ENCODE measurements around the gene TPM1. TPM values are rescaled to one million over a fixed set of nuclear protein-coding genes. Genes with fewer than 3 reads are reported as not detected.

Gene TPM1
- polyA plus RNA-seq, 2 donors, result 135 to 322 TPM

GRCh38 chr15:63000706-63001105 is 41.8 kb upstream of the TPM1 start:
- no peak overlapping the region for H3K4me3 ChIP-seq (ENCODE audit: low read depth in 1 of 2, low read length in 2 of 2)
- H3K27me3 ChIP-seq (ENCODE audit: control insufficient read depth in 1 of 2, insufficient read depth in 2 of 2, low read length in 2 of 2), result no peaks in the 10 kb centered on the region
- 71 to 79% methylated on average over 3 of the region's 3 CpGs for WGBS, 2 donors
- no peak overlapping the region for H3K27ac ChIP-seq (ENCODE audit: low read depth in 2 of 2, low read length in 1 of 2)
- H3K36me3 ChIP-seq (ENCODE audit: control insufficient read depth in 2 of 2, insufficient read depth in 2 of 2, low read length in 1 of 2), result no peaks in the 10 kb centered on the region
- no peaks in the 10 kb centered on the region for H3K9me3 ChIP-seq (ENCODE audit: control insufficient read depth in 2 of 2, insufficient read depth in 1 of 2, low read depth in 1 of 2, low read length in 1 of 2)
- no peaks in the 10 kb centered on the region for H3K4me1 ChIP-seq (ENCODE audit: control insufficient read depth in 2 of 2, insufficient read depth in 2 of 2, low read length in 1 of 2)

- peaks cover 0 to 3% of the 10 kb centered on the region in 2 donors for H3K4me1 ChIP-seq (ENCODE audit: control insufficient read depth in 2 of 2, insufficient read depth in 2 of 2, low read length in 1 of 2)
- no peak overlapping the region for H3K27ac ChIP-seq (ENCODE audit: low read depth in 2 of 2, low read length in 1 of 2)
- H3K36me3 ChIP-seq (ENCODE audit: control insufficient read depth in 2 of 2, insufficient read depth in 2 of 2, low read length in 1 of 2), result no peaks in the 10 kb centered on the region
- no peaks in the 10 kb centered on the region for H3K27me3 ChIP-seq (ENCODE audit: control insufficient read depth in 1 of 2, insufficient read depth in 2 of 2, low read length in 2 of 2)
- peaks cover 0 to 2% of the 10 kb centered on the region in 2 donors for H3K9me3 ChIP-seq (ENCODE audit: control insufficient read depth in 2 of 2, insufficient read depth in 1 of 2, low read depth in 1 of 2, low read length in 1 of 2)
- 89 to 94% methylated on average over 2 of the region's 2 CpGs for WGBS, 2 donors
- H3K4me3 ChIP-seq (ENCODE audit: low read depth in 1 of 2, low read length in 2 of 2), result no peak overlapping the region
Observed at GRCh38 chr15:63004211-63004610, 38.3 kb upstream of the TPM1 start.

- H3K4me3 ChIP-seq (ENCODE audit: low read depth in 1 of 2, low read length in 2 of 2), result no peak overlapping the region
- no peak overlapping the region for H3K27ac ChIP-seq (ENCODE audit: low read depth in 2 of 2, low read length in 1 of 2)
- H3K4me1 ChIP-seq (ENCODE audit: control insufficient read depth in 2 of 2, insufficient read depth in 2 of 2, low read length in 1 of 2), result peaks cover 0 to 3% of the 10 kb centered on the region in 2 donors
- H3K27me3 ChIP-seq (ENCODE audit: control insufficient read depth in 1 of 2, insufficient read depth in 2 of 2, low read length in 2 of 2), result no peaks in the 10 kb centered on the region
- 53 to 59% methylated on average over 8 of the region's 8 CpGs for WGBS, 2 donors
- no peaks in the 10 kb centered on the region for H3K36me3 ChIP-seq (ENCODE audit: control insufficient read depth in 2 of 2, insufficient read depth in 2 of 2, low read length in 1 of 2)
- peaks cover 0 to 2% of the 10 kb centered on the region in 2 donors for H3K9me3 ChIP-seq (ENCODE audit: control insufficient read depth in 2 of 2, insufficient read depth in 1 of 2, low read depth in 1 of 2, low read length in 1 of 2)
Observed at GRCh38 chr15:63006032-63006878, 36.3 kb upstream of the TPM1 start.

GRCh38 chr15:63008333-63009049 is 34.1 kb upstream of the TPM1 start:
- peaks cover 2 to 3% of the 10 kb centered on the region in 2 donors for H3K4me1 ChIP-seq (ENCODE audit: control insufficient read depth in 2 of 2, insufficient read depth in 2 of 2, low read length in 1 of 2)
- 86 to 91% methylated on average over 6 of the region's 6 CpGs for whole genome bisulfite sequencing, 2 donors
- no peak overlapping the region for H3K27ac ChIP-seq (ENCODE audit: low read depth in 2 of 2, low read length in 1 of 2)
- no peak overlapping the region for H3K4me3 ChIP-seq (ENCODE audit: low read depth in 1 of 2, low read length in 2 of 2)
- H3K27me3 ChIP-seq (ENCODE audit: control insufficient read depth in 1 of 2, insufficient read depth in 2 of 2, low read length in 2 of 2), result no peaks in the 10 kb centered on the region
- no peaks in the 10 kb centered on the region for H3K36me3 ChIP-seq (ENCODE audit: control insufficient read depth in 2 of 2, insufficient read depth in 2 of 2, low read length in 1 of 2)
- H3K9me3 ChIP-seq (ENCODE audit: control insufficient read depth in 2 of 2, insufficient read depth in 1 of 2, low read depth in 1 of 2, low read length in 1 of 2), result peaks cover 0 to 2% of the 10 kb centered on the region in 2 donors

- Histone ChIP-seq H3K27me3 (ENCODE audit: control insufficient read depth in 1 of 2, insufficient read depth in 2 of 2, low read length in 2 of 2) (no peaks in the 10 kb centered on the region), H3K4me1 (ENCODE audit: control insufficient read depth in 2 of 2, insufficient read depth in 2 of 2, low read length in 1 of 2) (peaks cover 2 to 6% of the 10 kb centered on the region in 2 donors), H3K36me3 (ENCODE audit: control insufficient read depth in 2 of 2, insufficient read depth in 2 of 2, low read length in 1 of 2) (no peaks in the 10 kb centered on the region), H3K9me3 (ENCODE audit: control insufficient read depth in 2 of 2, insufficient read depth in 1 of 2, low read depth in 1 of 2, low read length in 1 of 2) (peaks cover 0 to 2% of the 10 kb centered on the region in 2 donors), H3K4me3 (ENCODE audit: low read depth in 1 of 2, low read length in 2 of 2) (no peak overlapping the region), H3K27ac (ENCODE audit: low read depth in 2 of 2, low read length in 1 of 2) (no peak overlapping the region)
- WGBS, 2 donors, result 76 to 80% methylated on average over 3 of the region's 3 CpGs
Observed at GRCh38 chr15:63010386-63010785, 32.2 kb upstream of the TPM1 start.

- WGBS, 2 donors, result 95% methylated on average over 7 of the region's 7 CpGs
- H3K4me3 ChIP-seq (ENCODE audit: low read depth in 1 of 2, low read length in 2 of 2), result no peak overlapping the region
- H3K9me3 ChIP-seq (ENCODE audit: control insufficient read depth in 2 of 2, insufficient read depth in 1 of 2, low read depth in 1 of 2, low read length in 1 of 2), result peaks cover 0 to 2% of the 10 kb centered on the region in 2 donors
- no peaks in the 10 kb centered on the region for H3K27me3 ChIP-seq (ENCODE audit: control insufficient read depth in 1 of 2, insufficient read depth in 2 of 2, low read length in 2 of 2)
- peaks cover 2 to 4% of the 10 kb centered on the region in 2 donors for H3K4me1 ChIP-seq (ENCODE audit: control insufficient read depth in 2 of 2, insufficient read depth in 2 of 2, low read length in 1 of 2)
- no peak overlapping the region for H3K27ac ChIP-seq (ENCODE audit: low read depth in 2 of 2, low read length in 1 of 2)
- H3K36me3 ChIP-seq (ENCODE audit: control insufficient read depth in 2 of 2, insufficient read depth in 2 of 2, low read length in 1 of 2), result no peaks in the 10 kb centered on the region
Observed at GRCh38 chr15:63010920-63011693, 31.4 kb upstream of the TPM1 start.

GRCh38 chr15:63012444-63012843 is 30.1 kb upstream of the TPM1 start:
- no peak overlapping the region for H3K27ac ChIP-seq (ENCODE audit: low read depth in 2 of 2, low read length in 1 of 2)
- 95 to 98% methylated on average over 6 of the region's 6 CpGs for whole genome bisulfite sequencing, 2 donors
- H3K27me3 ChIP-seq (ENCODE audit: control insufficient read depth in 1 of 2, insufficient read depth in 2 of 2, low read length in 2 of 2), result no peaks in the 10 kb centered on the region
- H3K4me3 ChIP-seq (ENCODE audit: low read depth in 1 of 2, low read length in 2 of 2), result no peak overlapping the region
- H3K9me3 ChIP-seq (ENCODE audit: control insufficient read depth in 2 of 2, insufficient read depth in 1 of 2, low read depth in 1 of 2, low read length in 1 of 2), result no peaks in the 10 kb centered on the region
- peaks cover 2% of the 10 kb centered on the region in 2 donors for H3K4me1 ChIP-seq (ENCODE audit: control insufficient read depth in 2 of 2, insufficient read depth in 2 of 2, low read length in 1 of 2)
- no peaks in the 10 kb centered on the region for H3K36me3 ChIP-seq (ENCODE audit: control insufficient read depth in 2 of 2, insufficient read depth in 2 of 2, low read length in 1 of 2)

- Histone ChIP-seq H3K36me3 (ENCODE audit: control insufficient read depth in 2 of 2, insufficient read depth in 2 of 2, low read length in 1 of 2) (no peaks in the 10 kb centered on the region), H3K27me3 (ENCODE audit: control insufficient read depth in 1 of 2, insufficient read depth in 2 of 2, low read length in 2 of 2) (no peaks in the 10 kb centered on the region), H3K9me3 (ENCODE audit: control insufficient read depth in 2 of 2, insufficient read depth in 1 of 2, low read depth in 1 of 2, low read length in 1 of 2) (no peaks in the 10 kb centered on the region), H3K4me3 (ENCODE audit: low read depth in 1 of 2, low read length in 2 of 2) (no peak overlapping the region), H3K27ac (ENCODE audit: low read depth in 2 of 2, low read length in 1 of 2) (no peak overlapping the region), H3K4me1 (ENCODE audit: control insufficient read depth in 2 of 2, insufficient read depth in 2 of 2, low read length in 1 of 2) (peaks cover 2% of the 10 kb centered on the region in 2 donors)
- 40 to 59% methylated on average over 11 of the region's 11 CpGs for WGBS, 2 donors
Observed at GRCh38 chr15:63013052-63013808, 29.3 kb upstream of the TPM1 start.

- Histone ChIP-seq H3K27me3 (ENCODE audit: control insufficient read depth in 1 of 2, insufficient read depth in 2 of 2, low read length in 2 of 2) (no peaks in the 10 kb centered on the region), H3K36me3 (ENCODE audit: control insufficient read depth in 2 of 2, insufficient read depth in 2 of 2, low read length in 1 of 2) (no peaks in the 10 kb centered on the region), H3K4me1 (ENCODE audit: control insufficient read depth in 2 of 2, insufficient read depth in 2 of 2, low read length in 1 of 2) (peaks cover 2 to 4% of the 10 kb centered on the region in 2 donors), H3K4me3 (ENCODE audit: low read depth in 1 of 2, low read length in 2 of 2) (no peak overlapping the region), H3K9me3 (ENCODE audit: control insufficient read depth in 2 of 2, insufficient read depth in 1 of 2, low read depth in 1 of 2, low read length in 1 of 2) (no peaks in the 10 kb centered on the region), H3K27ac (ENCODE audit: low read depth in 2 of 2, low read length in 1 of 2) (no peak overlapping the region)
- 82 to 92% methylated on average over 4 of the region's 4 CpGs for WGBS, 2 donors
Observed at GRCh38 chr15:63014578-63014977, 28.0 kb upstream of the TPM1 start.
